SK-N-SH (cell line): Measurements from ENCODE around the gene PLPP2.

ENCODE experiments used
- CTCF ChIP-seq: fragments of 200-600 bp; sonication (generic); IDR thresholded peaks from 2 replicates; pipeline ENCODE4 v1.6.1; 2017; ENCODE audit warnings: antibody characterized with exemption, mild to moderate bottlenecking, moderate library complexity
- EP300 ChIP-seq, 2 experiments: IDR thresholded peaks; 2 replicates each; pipeline versions ENCODE4 v1.4.0 to v1.6.1; 2012; ENCODE audit warnings: borderline replicate concordance in 1 of 2, low read depth in 1 of 2, low read length in 1 of 2
- PBX3 ChIP-seq: IDR thresholded peaks from 2 replicates; pipeline ENCODE4; 2012
- POLR2AphosphoS5 ChIP-seq: IDR thresholded peaks from 2 replicates; pipeline ENCODE4 v1.6.1; 2012; ENCODE audit warnings: low read depth, low read length
- SIN3A ChIP-seq: IDR thresholded peaks from 2 replicates; pipeline ENCODE4 v1.6.1; 2012; ENCODE audit warnings: low read depth, mild to moderate bottlenecking, low read length, moderate library complexity, borderline replicate concordance

GRCh38 chr19:322616-323015, 31.4 kb upstream of the PLPP2 start:
- TF ChIP-seq CTCF, result no peak
- TF ChIP-seq POLR2AphosphoS5, result no peak
- TF ChIP-seq PBX3, result no peak
- no peak for TF ChIP-seq SIN3A
- TF ChIP-seq EP300 (IDR thresholded peaks at IDR 0.05; ENCODE audit: borderline replicate concordance in 1 of 2, low read depth in 1 of 2, low read length in 1 of 2), result no peak
